ENCODE data around the gene CNTN1. TPM values are rescaled to one million over a fixed set of nuclear protein-coding genes. Genes with fewer than 3 reads are reported as not detected.
A peak's percentile ranks its signal among the peaks of the same experiment; 100 is the strongest.

Gene CNTN1
- total RNA-seq, 4 donors from 2014 or later, result 64.1 to 193 (median 92.4) TPM

GRCh38 chr12:41045509-41045908 lies 353.3 kb downstream of the CNTN1 start:
- Histone ChIP-seq H3K4me1 (no peaks in the 10 kb centered on the region), H3K4me3 (no peak overlapping the region), H3K27me3 (no peaks in the 10 kb centered on the region), H3K9me3 (no peaks in the 10 kb centered on the region), H3K36me3 (no peaks in the 10 kb centered on the region), H3K27ac (no peak overlapping the region)
- ATAC-seq, result no peak
- no peak for TF ChIP-seq EP300 (IDR thresholded peaks at IDR 0.05)
- no peak for TF ChIP-seq POLR2A (IDR thresholded peaks at IDR 0.05)
- TF ChIP-seq, protein P1, sequence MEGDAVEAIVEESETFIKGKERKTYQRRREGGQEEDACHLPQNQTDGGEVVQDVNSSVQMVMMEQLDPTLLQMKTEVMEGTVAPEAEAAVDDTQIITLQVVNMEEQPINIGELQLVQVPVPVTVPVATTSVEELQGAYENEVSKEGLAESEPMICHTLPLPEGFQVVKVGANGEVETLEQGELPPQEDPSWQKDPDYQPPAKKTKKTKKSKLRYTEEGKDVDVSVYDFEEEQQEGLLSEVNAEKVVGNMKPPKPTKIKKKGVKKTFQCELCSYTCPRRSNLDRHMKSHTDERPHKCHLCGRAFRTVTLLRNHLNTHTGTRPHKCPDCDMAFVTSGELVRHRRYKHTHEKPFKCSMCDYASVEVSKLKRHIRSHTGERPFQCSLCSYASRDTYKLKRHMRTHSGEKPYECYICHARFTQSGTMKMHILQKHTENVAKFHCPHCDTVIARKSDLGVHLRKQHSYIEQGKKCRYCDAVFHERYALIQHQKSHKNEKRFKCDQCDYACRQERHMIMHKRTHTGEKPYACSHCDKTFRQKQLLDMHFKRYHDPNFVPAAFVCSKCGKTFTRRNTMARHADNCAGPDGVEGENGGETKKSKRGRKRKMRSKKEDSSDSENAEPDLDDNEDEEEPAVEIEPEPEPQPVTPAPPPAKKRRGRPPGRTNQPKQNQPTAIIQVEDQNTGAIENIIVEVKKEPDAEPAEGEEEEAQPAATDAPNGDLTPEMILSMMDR (IDR thresholded peaks at IDR 0.05), result no peak
- TF ChIP-seq POLR2AphosphoS5 (IDR thresholded peaks at IDR 0.05), result no peak
- 17 to 42% methylated on average over 1 of the region's 1 CpG for WGBS, 2 donors (ENCODE audit: low coverage in 1 of 2)

DNA sequence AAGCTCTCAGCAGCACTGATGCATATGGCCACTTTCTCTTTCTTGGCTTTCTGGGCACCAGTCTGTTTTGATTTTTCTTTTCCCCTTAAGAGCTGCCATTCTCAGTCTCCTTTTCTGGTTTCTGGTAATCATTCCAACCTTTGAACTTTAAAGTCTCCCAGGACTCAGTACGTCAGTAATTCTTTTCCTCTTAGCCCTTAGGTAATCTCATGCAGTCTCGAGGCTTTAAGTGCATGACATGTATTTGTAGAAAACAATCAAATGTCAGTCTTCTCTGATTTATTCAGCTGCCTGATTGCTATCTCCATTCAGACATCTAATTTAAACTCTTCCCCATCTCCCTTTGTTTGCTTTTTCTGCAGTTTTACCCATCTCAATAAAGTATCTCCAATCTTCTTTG lies 356.8 kb downstream of the CNTN1 start:
- H3K36me3 ChIP-seq, result no peaks in the 10 kb centered on the region
- peaks cover 0 to 11% (median 0%) of the 10 kb centered on the region in 3 donors for H3K4me1 ChIP-seq
- no peak overlapping the region for H3K4me3 ChIP-seq
- 9 to 30% methylated on average over 2 of the region's 2 CpGs for WGBS, 2 donors (ENCODE audit: low coverage in 1 of 2)
- H3K27me3 ChIP-seq, result no peaks in the 10 kb centered on the region
- no peak for ATAC-seq
- peak overlapping the region in 3 of 4 donors; percentile 35 to 46 (median 42) for H3K27ac ChIP-seq
- TF ChIP-seq POLR2A (IDR thresholded peaks at IDR 0.05) (no peak), EP300 (IDR thresholded peaks at IDR 0.05) (no peak)
- TF ChIP-seq, protein P1 (IDR thresholded peaks at IDR 0.05), result no peak
- H3K9me3 ChIP-seq, result no peaks in the 10 kb centered on the region

DNA sequence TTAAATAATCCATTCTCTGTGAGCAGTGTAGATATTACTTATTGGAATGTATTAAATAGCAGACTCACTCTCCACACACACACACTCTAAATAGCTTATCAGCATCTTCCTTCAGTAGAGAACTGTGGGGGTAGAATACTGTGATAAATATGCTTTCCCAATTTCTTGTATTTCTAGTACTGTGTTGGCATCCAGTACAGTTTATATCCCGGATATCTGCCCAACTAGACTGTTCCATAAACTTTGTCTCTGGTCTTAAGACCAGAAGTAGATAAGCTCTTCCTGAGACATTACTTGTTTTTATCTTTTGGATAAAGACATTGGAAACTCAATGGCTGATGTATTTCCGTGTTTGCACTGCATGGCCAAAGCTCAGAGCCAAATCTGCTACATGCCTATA lies 359.7 kb downstream of the CNTN1 start:
- no peak overlapping the region for H3K4me3 ChIP-seq
- 37 to 65% methylated on average over 2 of the region's 2 CpGs for WGBS, 2 donors (ENCODE audit: low coverage in 1 of 2)
- ATAC-seq, result no peak
- H3K9me3 ChIP-seq, result no peaks in the 10 kb centered on the region
- no peak overlapping the region for H3K27ac ChIP-seq
- TF ChIP-seq POLR2AphosphoS5 (IDR thresholded peaks at IDR 0.05) (no peak), EP300 (IDR thresholded peaks at IDR 0.05) (no peak), POLR2A (IDR thresholded peaks at IDR 0.05) (no peak)
- TF ChIP-seq, protein P1 (IDR thresholded peaks at IDR 0.05), result no peak
- H3K4me1 ChIP-seq, result peaks cover 0 to 11% (median 0%) of the 10 kb centered on the region in 3 donors
- H3K27me3 ChIP-seq, result no peaks in the 10 kb centered on the region
- H3K36me3 ChIP-seq, result no peaks in the 10 kb centered on the region

- no peaks in the 10 kb centered on the region for H3K27me3 ChIP-seq
- H3K27ac ChIP-seq, result no peak overlapping the region
- no peaks in the 10 kb centered on the region for H3K9me3 ChIP-seq
- H3K4me1 ChIP-seq, result peaks cover 0 to 11% (median 0%) of the 10 kb centered on the region in 3 donors
- H3K4me3 ChIP-seq, result no peak overlapping the region
- no peak for ATAC-seq
- TF ChIP-seq EP300 (IDR thresholded peaks at IDR 0.05) (no peak), POLR2AphosphoS5 (IDR thresholded peaks at IDR 0.05) (no peak), POLR2A (IDR thresholded peaks at IDR 0.05) (no peak)
- TF ChIP-seq, protein P1 (IDR thresholded peaks at IDR 0.05), result no peak
- no peaks in the 10 kb centered on the region for H3K36me3 ChIP-seq
- 30 to 39% methylated on average over 1 of the region's 1 CpG for WGBS, 2 donors (ENCODE audit: low coverage in 1 of 2)
Observed at GRCh38 chr12:41052441-41052840, 360.2 kb downstream of the CNTN1 start.

- Histone ChIP-seq H3K9me3 (no peaks in the 10 kb centered on the region), H3K27ac (no peak overlapping the region), H3K4me3 (no peak overlapping the region), H3K27me3 (no peaks in the 10 kb centered on the region), H3K4me1 (peaks cover 0 to 11% (median 0%) of the 10 kb centered on the region in 3 donors), H3K36me3 (no peaks in the 10 kb centered on the region)
- TF ChIP-seq, protein P1 (IDR thresholded peaks at IDR 0.05), result no peak
- TF ChIP-seq POLR2A (IDR thresholded peaks at IDR 0.05) (no peak), EP300 (IDR thresholded peaks at IDR 0.05) (no peak), POLR2AphosphoS5 (IDR thresholded peaks at IDR 0.05) (no peak)
- WGBS, 2 donors (ENCODE audit: low coverage in 1 of 2), result 29 to 37% methylated on average over 1 of the region's 1 CpG
- no peak for ATAC-seq
Observed at GRCh38 chr12:41053046-41053445, 360.8 kb downstream of the CNTN1 start.
